Cardiac septum (tissue), 1 donor: Measurements from ENCODE around the gene TMEFF1. TPM values are rescaled to one million over a fixed set of nuclear protein-coding genes. Genes with fewer than 3 reads are reported as not detected.

Source experiments
- DNase-seq: peaks from one replicate; pipeline ENCODE4 v3.0.0-alpha.2; 2020; ENCODE audit warnings: low spot score
- intact Hi-C: fragments of 100-400 bp; cut with DNase I; formaldehyde crosslinking; loops from one replicate; pipeline ENCODE4 v1.14.0; 2022
- total RNA-seq: library from RNA; stranded (reverse); fragmentation: NEBNext Ultra II Directional; extraction: Animal tissue kit (Norgen Biotek cat#: 25700); gene quantifications from one replicate; pipeline ENCODE4 v1.2.1, GENCODE V29; 2021
- donor health status: DM: no; HTN: no; CAD: no.

The TMEFF1 gene
- total RNA-seq, 1 donor from 2014 or later: 0.46 TPM

DNA sequence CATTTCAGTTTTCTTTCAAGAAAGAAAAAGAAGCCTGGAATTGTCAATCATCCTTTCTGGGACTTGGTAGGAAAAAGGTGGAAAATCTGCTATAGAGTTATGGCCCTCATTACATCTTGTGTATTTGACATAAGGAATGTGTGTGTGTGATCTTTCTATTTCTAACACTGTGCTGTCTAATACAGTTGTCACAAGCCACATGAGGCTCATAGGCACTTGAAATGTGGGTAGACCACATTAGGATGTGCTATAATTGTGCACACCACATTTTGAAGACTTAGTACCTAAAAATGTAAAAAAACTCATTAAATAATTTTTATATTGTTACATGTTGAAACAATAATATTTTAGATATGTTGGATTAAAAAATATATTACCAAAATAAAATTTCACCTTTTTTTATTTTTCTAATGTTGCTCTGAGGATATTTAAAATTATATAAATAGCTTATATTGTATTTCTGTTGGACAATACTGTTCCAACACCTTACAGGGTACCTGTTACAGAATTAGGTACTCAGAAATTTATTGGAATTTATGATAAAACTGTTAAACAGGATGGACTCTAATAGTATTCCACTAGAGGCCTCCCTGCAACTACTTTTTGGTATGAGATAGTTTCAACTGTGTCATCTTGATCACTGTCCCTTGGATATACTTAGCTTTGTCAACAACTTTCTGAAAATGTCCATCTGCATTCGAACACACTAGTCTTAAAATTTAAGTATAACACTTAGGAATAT lies 27.6 kb upstream of the TMEFF1 start:
- intact Hi-C loops: loop anchor here (5.0 kb wide), 1 partner anchor 152 kb away; no protein-coding TSS in a partner anchor
- DNase-seq: no peak

DNA sequence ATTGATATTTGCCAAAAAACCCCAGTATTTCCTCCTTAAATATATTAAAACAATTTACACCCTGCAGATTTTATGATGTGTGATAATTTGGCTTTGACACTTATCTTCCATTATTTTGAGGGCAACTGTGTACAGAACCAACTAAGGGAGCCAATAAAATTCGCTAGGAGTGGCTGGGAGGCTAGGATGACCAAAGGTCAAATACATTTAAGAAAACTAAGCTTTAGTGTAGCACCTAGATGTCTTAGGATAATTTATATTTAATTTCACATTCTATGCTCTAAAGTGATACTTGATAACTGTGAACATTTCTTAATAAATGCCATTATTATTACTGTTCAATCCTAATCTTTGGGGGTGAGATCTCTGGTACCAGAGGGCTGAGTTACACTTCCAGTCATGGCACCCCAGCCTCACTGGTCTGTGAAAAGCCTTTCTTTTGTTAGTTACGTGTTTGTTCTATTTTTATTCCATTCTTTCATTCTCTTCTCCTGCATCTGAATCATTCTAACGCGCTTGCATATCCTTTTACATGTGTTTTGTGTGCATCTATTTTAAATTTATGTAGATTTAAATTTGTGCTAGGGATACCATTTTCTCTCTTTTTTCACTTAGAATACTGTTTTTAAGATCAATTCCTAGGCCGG lies 26.9 kb upstream of the TMEFF1 start:
- intact Hi-C loops: loop anchor here (5.0 kb wide), 1 partner anchor 151 kb away; no protein-coding TSS in a partner anchor
- DNase-seq: no peak

DNA sequence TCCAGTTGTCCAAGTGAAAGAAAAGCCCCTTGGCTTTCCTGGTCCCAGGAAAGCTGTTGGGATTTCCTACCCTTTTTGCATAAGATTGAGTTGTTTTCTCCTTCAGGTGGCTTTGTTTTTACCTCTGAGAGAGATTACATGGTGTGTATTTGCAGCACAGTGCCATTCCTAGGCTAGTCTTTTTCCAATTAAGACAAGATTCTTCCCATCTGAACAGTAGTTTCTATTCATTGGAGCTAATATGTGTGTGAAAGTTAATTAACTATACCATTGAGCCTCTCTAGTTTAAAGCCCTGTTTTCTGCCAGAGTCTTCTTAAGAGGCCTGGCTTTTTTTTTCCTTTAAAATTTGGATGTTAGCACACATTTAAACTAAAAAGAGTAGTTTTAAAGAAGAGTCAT lies 25.9 kb upstream of the TMEFF1 start:
- no peak for DNase-seq
- intact Hi-C loops: loop anchor here (5.0 kb wide), 1 partner anchor 150 kb away; no protein-coding TSS in a partner anchor

DNA sequence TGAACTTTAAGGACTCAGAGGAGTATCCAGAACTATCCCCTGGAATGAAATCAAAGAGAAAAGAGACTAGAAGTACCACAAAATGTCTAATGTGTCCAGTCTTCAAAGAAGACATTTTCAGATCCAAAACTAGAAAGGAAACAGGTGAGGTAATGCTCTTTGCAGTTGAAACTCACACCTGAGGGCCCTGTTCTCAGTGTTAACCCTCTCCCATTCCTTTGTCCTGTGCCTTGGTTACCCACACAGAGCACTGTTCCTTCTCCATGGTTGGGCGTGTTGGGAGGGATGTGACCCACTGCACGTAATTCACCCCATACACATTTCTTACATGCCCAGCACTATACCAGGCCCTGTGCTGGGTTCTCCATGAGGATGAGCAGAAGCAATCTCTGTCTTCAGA lies 24.7 kb upstream of the TMEFF1 start:
- intact Hi-C loops: loop anchor here (5.0 kb wide), 1 partner anchor 149 kb away; no protein-coding TSS in a partner anchor
- no peak for DNase-seq

DNA sequence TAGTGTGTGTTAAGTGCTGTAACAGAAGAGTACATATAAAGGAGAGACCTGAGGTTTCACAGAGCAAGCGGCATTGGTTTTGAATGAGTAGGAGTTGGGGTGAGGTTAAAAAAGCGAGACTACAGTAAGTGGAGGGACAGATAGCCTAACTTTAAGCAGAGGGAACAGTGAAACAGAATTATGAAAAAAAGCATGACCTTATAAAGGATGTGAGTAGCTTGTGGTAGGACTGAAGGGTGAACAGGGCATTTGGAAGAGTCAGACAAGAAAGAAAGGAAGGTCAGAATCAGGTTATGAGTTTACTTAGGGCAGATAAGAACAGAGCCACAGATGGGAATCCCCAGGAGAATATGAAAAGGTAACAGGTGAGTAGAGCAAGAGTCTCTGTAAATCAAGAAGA lies 23.5 kb upstream of the TMEFF1 start:
- intact Hi-C loops: loop anchor here (5.0 kb wide), 1 partner anchor 148 kb away; no protein-coding TSS in a partner anchor
- no peak for DNase-seq

DNA sequence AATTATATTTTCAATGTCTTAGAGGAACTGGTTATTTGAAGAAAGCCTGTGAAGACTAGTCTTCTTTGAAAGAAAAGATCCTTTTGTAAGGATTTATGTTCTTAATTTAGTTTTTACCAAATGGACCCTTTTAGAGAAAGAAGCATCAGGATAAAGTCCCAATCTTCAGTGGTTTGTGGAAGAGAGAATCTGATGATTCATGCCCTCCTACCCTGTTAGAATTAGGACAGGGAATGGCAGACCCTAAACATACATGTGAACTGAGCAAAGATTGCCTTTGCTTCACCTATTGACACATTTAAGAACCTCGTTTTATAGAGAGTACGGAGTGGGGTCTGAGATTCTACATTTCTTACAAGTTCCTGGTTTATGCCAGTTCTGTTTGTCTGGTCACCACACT lies 20.1 kb upstream of the TMEFF1 start:
- DNase-seq: no peak
- intact Hi-C loops: no loop called here

DNA sequence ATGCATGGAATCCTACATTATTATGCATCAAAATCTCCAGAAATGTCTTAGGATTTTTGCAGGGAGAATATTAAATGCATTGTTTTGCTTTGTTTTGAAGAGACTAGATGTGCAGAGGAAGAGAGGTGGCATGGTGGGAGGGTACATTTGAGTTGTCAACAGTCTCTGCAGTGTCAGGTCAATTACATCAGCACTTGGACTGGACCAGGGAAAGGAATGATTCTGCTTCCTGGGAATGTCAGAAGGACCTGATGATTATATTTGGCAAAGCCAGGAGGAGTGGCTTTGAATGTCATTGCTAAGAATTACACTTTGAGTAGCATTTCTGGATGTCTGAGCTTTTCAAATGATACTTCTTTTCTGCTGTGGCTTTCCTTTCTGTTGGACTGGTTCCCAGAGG lies 17.5 kb upstream of the TMEFF1 start:
- intact Hi-C loops: no loop called here
- no peak for DNase-seq

DNA sequence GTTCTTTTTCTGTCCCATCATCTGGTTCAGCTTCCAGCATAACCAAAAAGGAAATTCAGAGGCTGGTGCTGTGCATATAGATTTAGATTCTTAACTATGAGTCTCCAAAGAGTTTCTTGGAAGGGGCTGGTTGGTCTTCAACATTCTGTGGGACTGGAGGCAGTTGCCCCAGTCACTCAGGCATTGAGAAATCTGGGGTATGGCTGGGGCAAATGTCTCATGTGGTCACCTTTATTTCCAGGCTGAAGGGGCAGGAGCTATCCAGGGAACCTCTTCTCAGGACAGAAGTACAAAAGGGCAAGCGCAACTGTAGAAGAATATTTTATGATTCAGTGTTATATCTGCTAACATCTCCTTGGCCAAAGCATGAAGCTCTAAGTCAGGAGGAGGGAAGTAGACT lies 15.4 kb upstream of the TMEFF1 start:
- DNase-seq: no peak
- intact Hi-C loops: no loop called here

DNA sequence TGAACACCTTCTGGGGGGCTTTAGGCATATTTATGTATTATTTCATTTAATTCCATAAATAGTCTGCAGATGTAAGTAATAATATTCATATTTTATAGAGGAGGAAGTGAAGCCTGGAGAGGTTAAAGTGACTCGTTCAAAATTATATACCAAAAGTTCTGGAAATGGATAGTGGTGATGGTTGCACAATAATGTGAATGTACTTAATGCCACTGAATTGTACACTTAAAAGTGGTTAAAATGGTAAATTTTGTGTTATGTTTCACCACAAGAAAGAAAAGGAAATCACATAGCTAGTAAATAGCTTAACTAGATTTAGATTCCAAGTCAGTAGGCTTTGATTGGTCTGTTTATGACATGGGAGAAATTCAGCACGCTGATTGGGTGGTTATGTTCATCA lies 13.0 kb upstream of the TMEFF1 start:
- intact Hi-C loops: no loop called here
- no peak for DNase-seq

DNA sequence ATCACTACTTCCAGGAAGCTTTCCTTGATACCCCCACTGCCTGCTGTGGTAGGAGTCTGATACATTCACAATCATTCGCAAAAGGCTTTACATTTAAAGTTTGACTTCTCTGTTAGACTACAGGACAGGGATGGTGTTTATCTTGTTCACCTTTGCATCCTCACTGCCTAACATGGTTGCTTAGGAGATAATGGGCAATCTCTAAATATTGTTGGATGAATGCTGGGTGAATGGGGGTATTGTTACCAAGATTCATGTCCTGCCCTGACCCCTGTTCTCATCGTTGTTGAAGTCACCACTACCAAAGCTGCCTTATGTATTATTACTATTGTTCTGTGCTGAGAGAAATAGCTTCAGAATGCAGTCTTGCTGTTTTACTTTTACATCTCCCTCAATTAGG lies 7.7 kb upstream of the TMEFF1 start:
- DNase-seq: no peak
- intact Hi-C loops: no loop called here

GRCh38 chr9:100465761-100466160 lies 7.2 kb upstream of the TMEFF1 start:
- intact Hi-C loops: no loop called here
- DNase-seq: no peak

DNA sequence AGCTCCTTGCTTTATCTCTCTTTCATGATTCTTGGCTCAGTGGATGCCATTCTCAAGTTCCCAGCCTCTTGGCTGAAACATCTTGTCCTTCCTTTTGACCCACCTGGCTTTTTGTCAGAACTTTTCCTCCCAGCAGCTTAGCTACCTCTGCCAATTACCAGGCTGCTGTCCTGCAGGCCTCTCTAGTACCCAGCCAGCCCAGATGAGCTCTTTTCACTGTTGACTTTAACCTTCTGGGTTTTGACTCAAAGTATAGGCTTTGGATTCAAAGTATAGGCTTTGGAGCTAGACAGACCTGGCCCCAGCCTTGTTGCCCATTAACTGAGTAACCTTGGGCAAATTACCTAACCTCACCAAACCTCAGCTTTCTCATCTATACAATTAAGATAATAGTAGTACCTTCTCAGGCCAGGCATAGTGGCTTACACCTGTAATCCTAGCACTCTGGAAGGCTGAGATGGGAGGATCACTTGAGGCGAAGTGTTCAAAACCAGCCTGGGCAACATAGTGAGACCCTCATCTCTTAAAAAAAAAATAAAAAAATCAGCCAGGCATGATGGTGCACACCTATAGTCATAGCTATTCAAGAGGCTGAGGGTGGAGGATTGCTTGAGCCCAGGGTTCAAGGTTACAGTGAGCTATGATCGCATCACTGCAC lies 6.6 kb upstream of the TMEFF1 start:
- no peak for DNase-seq
- intact Hi-C loops: no loop called here

GRCh38 chr9:100466829-100467221 lies 6.1 kb upstream of the TMEFF1 start:
- intact Hi-C loops: no loop called here
- no peak for DNase-seq

GRCh38 chr9:100468041-100468440 lies 4.9 kb upstream of the TMEFF1 start:
- intact Hi-C loops: no loop called here
- no peak for DNase-seq

DNA sequence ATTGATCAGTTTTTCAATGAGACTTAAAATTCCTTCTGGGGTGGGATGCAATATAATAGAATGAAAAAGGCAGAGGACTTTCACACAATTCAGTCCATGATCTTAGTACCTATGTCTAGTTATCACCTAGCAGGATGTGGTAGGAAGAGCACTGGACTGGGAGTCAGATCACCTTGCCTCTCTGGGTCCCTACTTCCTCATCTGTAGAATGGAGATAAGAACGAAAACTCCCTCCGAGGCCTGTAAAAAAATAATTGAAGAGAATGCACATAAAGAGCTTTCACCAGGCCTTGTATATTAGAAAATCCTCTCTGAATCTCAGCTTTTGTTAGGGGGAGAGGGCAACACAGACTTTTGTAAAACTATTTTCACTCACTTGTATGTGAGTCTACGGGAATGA lies 681 bp upstream of the TMEFF1 start:
- no peak for DNase-seq
- intact Hi-C loops: no loop called here

GRCh38 chr9:100473276-100474081 lies 530 bp downstream of the TMEFF1 start:
- DNase-seq: no peak
- intact Hi-C loops: no loop called here

DNA sequence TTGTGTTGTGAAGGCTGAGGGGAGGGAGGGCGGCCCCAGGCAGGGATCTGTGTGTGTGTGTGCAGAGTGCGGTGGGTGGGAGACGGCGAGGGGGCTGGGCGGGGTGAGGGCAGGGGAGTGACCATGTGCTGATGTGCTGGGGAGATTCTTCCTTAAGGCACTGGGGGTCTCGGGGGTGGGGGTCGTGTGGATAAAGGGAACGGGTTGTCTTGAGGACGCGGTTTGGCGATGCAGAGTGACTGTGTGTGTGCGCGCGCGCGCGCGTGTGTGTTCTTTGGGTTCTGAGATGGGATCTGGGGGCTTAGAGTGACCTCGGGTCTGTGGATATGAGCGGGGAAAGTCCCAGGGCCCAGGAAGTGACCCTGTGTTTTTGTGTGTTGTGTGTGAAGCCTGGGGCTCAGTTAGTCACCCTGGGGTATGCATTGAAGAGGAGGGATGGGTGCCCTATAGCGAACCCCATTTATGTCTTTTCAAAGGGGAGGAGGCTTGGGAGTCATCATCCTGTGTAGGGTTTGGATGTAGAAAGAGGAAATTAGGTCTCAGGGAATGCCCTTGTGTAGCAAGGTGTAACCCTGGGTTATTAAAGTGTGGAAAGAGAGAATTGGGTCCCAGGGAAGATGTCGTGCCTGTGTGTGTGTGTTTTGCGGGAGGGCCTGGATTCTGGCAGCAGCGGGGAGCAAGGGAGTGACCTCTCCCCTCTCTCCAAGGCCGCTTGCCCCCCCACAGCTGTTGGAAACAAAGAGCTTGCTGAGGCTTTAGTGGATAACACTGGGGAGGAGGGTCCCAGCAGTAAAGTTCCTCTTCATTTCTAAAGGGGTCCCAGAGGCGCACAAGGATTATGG lies 1.4 kb downstream of the TMEFF1 start:
- intact Hi-C loops: no loop called here
- no peak for DNase-seq

- intact Hi-C loops: no loop called here
- DNase-seq: no peak
Measured at GRCh38 chr9:100474924-100475276, 2.0 kb downstream of the TMEFF1 start.

DNA sequence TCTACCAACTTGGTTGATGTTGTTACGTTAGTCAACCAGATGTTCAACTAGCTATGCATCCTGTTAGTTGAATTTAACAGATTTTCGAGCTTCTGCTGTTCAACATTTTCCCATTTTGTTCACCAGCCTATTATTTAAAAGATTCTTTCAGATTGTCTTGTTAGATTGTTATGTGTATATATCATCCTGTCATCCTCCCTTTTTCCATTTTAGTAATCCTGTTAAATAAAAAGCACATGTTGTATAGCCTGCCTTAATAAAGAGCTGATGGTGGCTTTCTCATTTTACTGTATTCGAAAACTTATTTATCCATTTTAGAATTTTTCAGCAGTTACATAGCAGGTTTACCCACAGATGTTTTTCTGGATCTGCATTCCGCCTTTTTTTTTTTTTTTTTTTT lies 4.3 kb downstream of the TMEFF1 start:
- intact Hi-C loops: no loop called here
- DNase-seq: no peak
